Measurements from ENCODE around the gene RNPS1.
"Not testable (repeated sequence)": the region's sequence is repeated elsewhere in the genome, so short reads cannot be mapped to it uniquely, and the experiment has no call there.

The RNPS1 gene

GRCh38 chr16:2270070-2270462 lies 2.1 kb upstream of the RNPS1 start:
- no peak overlapping the region for H4K8ac ChIP-seq (ENCODE audit: low read depth, low read length)
- H2BK12ac ChIP-seq (ENCODE audit: low read length) = no peak overlapping the region
- DNase-seq (ENCODE audit: low spot score) = no peak
- no peaks in the 10 kb centered on the region for H3K27me3 ChIP-seq (ENCODE audit: control insufficient read depth in 3 of 3, insufficient read depth in 3 of 3, low read depth in 1 of 3, low read length in 3 of 3)
- no peak overlapping the region for H2AFZ ChIP-seq (ENCODE audit: low read length)
- H2BK15ac ChIP-seq (ENCODE audit: low read length) = no peak overlapping the region
- no peak overlapping the region for H2BK120ac ChIP-seq (ENCODE audit: low read depth, low read length)
- peak overlapping the region in 1 of 2 donors; percentile 77 for H3K4me3 ChIP-seq (ENCODE audit: low read length in 2 of 2)
- H4K91ac ChIP-seq (ENCODE audit: low read depth, low read length, poor library complexity) = no peak overlapping the region
- H3K27ac ChIP-seq (replicated peaks; ENCODE audit: low read length) = no peak overlapping the region
- no peak overlapping the region for H3K4me2 ChIP-seq (ENCODE audit: insufficient read depth, low read length, poor library complexity, severe bottlenecking)
- H3K9ac ChIP-seq (ENCODE audit: low read depth, low read length, poor library complexity) = no peak overlapping the region
- H3K79me1 ChIP-seq (ENCODE audit: low read depth, low read length) = peaks cover 16% of the 10 kb centered on the region
- H3K36me3 ChIP-seq (replicated peaks in 1 of 2; ENCODE audit: control insufficient read depth in 2 of 2, insufficient read depth in 2 of 2, low read length in 2 of 2) = peaks cover 2 to 21% of the 10 kb centered on the region in 2 donors
- no CpG with 5 or more reads among the region's 9 CpGs for WGBS, 2 donors (ENCODE audit: extremely low coverage in 2 of 2, insufficient read length in 2 of 2, insufficient replicate concordance in 1 of 2)
- H2AK5ac ChIP-seq (ENCODE audit: low read depth, low read length) = no peak overlapping the region
- H3K14ac ChIP-seq (ENCODE audit: low read length) = no peak overlapping the region
- no peak overlapping the region for H2BK5ac ChIP-seq (ENCODE audit: low read length)
- no peaks in the 10 kb centered on the region for H3K9me3 ChIP-seq (replicated peaks in 1 of 2; ENCODE audit: control insufficient read depth in 2 of 2, insufficient read depth in 1 of 2, low read depth in 1 of 2, low read length in 2 of 2)
- H3K4me1 ChIP-seq (ENCODE audit: control insufficient read depth in 2 of 2, insufficient read depth in 1 of 2, low read depth in 1 of 2, low read length in 2 of 2) = peaks cover 11% of the 10 kb centered on the region in 2 donors
- peak overlapping the region; percentile 4 for H3K23ac ChIP-seq (ENCODE audit: low read depth, low read length, poor library complexity)
- H3K4ac ChIP-seq (ENCODE audit: low read length) = no peak overlapping the region
- H3K18ac ChIP-seq (ENCODE audit: low read length) = no peak overlapping the region

GRCh38 chr16:2267505-2267912 lies 417 bp downstream of the RNPS1 start:
- peak overlapping the region; percentile 61 for H3K4me2 ChIP-seq (ENCODE audit: insufficient read depth, low read length, poor library complexity, severe bottlenecking)
- not testable (repeated sequence) for H4K91ac ChIP-seq (ENCODE audit: low read depth, low read length, poor library complexity); H2BK120ac ChIP-seq (ENCODE audit: low read depth, low read length); H3K4ac ChIP-seq (ENCODE audit: low read length); H2BK12ac ChIP-seq (ENCODE audit: low read length); DNase-seq (ENCODE audit: low spot score); H3K14ac ChIP-seq (ENCODE audit: low read length); H2AK5ac ChIP-seq (ENCODE audit: low read depth, low read length); H3K9me3 ChIP-seq (replicated peaks in 1 of 2; ENCODE audit: control insufficient read depth in 2 of 2, insufficient read depth in 1 of 2, low read depth in 1 of 2, low read length in 2 of 2); H3K27me3 ChIP-seq (ENCODE audit: control insufficient read depth in 3 of 3, insufficient read depth in 3 of 3, low read depth in 1 of 3, low read length in 3 of 3); H2BK15ac ChIP-seq (ENCODE audit: low read length)
- H3K79me1 ChIP-seq (ENCODE audit: low read depth, low read length) = peaks cover 20% of the 10 kb centered on the region
- H3K4me1 ChIP-seq (ENCODE audit: control insufficient read depth in 2 of 2, insufficient read depth in 1 of 2, low read depth in 1 of 2, low read length in 2 of 2) = peaks cover 11% of the 10 kb centered on the region in 2 donors
- no CpG with 5 or more reads among the region's 54 CpGs for WGBS, 2 donors (ENCODE audit: extremely low coverage in 2 of 2, insufficient read length in 2 of 2, insufficient replicate concordance in 1 of 2)
- peak overlapping the region; percentile 77 to 99 for H3K4me3 ChIP-seq (ENCODE audit: low read length in 2 of 2)
- H3K23ac ChIP-seq (ENCODE audit: low read depth, low read length, poor library complexity) = peak overlapping the region; percentile 95
- H3K36me3 ChIP-seq (replicated peaks in 1 of 2; ENCODE audit: control insufficient read depth in 2 of 2, insufficient read depth in 2 of 2, low read length in 2 of 2) = peaks cover 16 to 43% of the 10 kb centered on the region in 2 donors
- peak overlapping the region; percentile 100 for H3K18ac ChIP-seq (ENCODE audit: low read length)
- H2BK5ac ChIP-seq (ENCODE audit: low read length) = peak overlapping the region; percentile 99
- peak overlapping the region; percentile 99 for H4K8ac ChIP-seq (ENCODE audit: low read depth, low read length)
- peak overlapping the region; percentile 99 for H3K27ac ChIP-seq (replicated peaks; ENCODE audit: low read length)
- peak overlapping the region; percentile 96 for H3K9ac ChIP-seq (ENCODE audit: low read depth, low read length, poor library complexity)
- peak overlapping the region; percentile 94 for H2AFZ ChIP-seq (ENCODE audit: low read length)

GRCh38 chr16:2266887-2267286 lies 1.0 kb downstream of the RNPS1 start:
- not testable (repeated sequence) for H3K23ac ChIP-seq (ENCODE audit: low read depth, low read length, poor library complexity); H2AFZ ChIP-seq (ENCODE audit: low read length); H4K91ac ChIP-seq (ENCODE audit: low read depth, low read length, poor library complexity); H3K4ac ChIP-seq (ENCODE audit: low read length); H2AK5ac ChIP-seq (ENCODE audit: low read depth, low read length); H3K9me3 ChIP-seq (replicated peaks in 1 of 2; ENCODE audit: control insufficient read depth in 2 of 2, insufficient read depth in 1 of 2, low read depth in 1 of 2, low read length in 2 of 2); H3K14ac ChIP-seq (ENCODE audit: low read length); H2BK5ac ChIP-seq (ENCODE audit: low read length); H3K27me3 ChIP-seq (ENCODE audit: control insufficient read depth in 3 of 3, insufficient read depth in 3 of 3, low read depth in 1 of 3, low read length in 3 of 3); H2BK120ac ChIP-seq (ENCODE audit: low read depth, low read length); H3K18ac ChIP-seq (ENCODE audit: low read length); H2BK12ac ChIP-seq (ENCODE audit: low read length); H3K27ac ChIP-seq (replicated peaks; ENCODE audit: low read length); DNase-seq (ENCODE audit: low spot score); H2BK15ac ChIP-seq (ENCODE audit: low read length); H4K8ac ChIP-seq (ENCODE audit: low read depth, low read length)
- H3K9ac ChIP-seq (ENCODE audit: low read depth, low read length, poor library complexity) = peak overlapping the region; percentile 37
- H3K4me2 ChIP-seq (ENCODE audit: insufficient read depth, low read length, poor library complexity, severe bottlenecking) = peak overlapping the region; percentile 61
- H3K4me1 ChIP-seq (ENCODE audit: control insufficient read depth in 2 of 2, insufficient read depth in 1 of 2, low read depth in 1 of 2, low read length in 2 of 2) = peaks cover 11% of the 10 kb centered on the region in 2 donors
- peak overlapping the region; percentile 77 to 99 for H3K4me3 ChIP-seq (ENCODE audit: low read length in 2 of 2)
- peaks cover 22 to 49% of the 10 kb centered on the region in 2 donors for H3K36me3 ChIP-seq (replicated peaks in 1 of 2; ENCODE audit: control insufficient read depth in 2 of 2, insufficient read depth in 2 of 2, low read length in 2 of 2)
- peaks cover 20% of the 10 kb centered on the region for H3K79me1 ChIP-seq (ENCODE audit: low read depth, low read length)
- WGBS, 2 donors (ENCODE audit: extremely low coverage in 2 of 2, insufficient read length in 2 of 2, insufficient replicate concordance in 1 of 2) = no CpG with 5 or more reads among the region's 12 CpGs

GRCh38 chr16:2263026-2263425 lies 4.9 kb downstream of the RNPS1 start:
- peaks cover 37 to 87% of the 10 kb centered on the region in 2 donors for H3K36me3 ChIP-seq (replicated peaks in 1 of 2; ENCODE audit: control insufficient read depth in 2 of 2, insufficient read depth in 2 of 2, low read length in 2 of 2)
- WGBS, 2 donors (ENCODE audit: extremely low coverage in 2 of 2, insufficient read length in 2 of 2, insufficient replicate concordance in 1 of 2) = no CpG with 5 or more reads among the region's 14 CpGs
- DNase-seq (ENCODE audit: low spot score) = not testable (repeated sequence)

More at GRCh38 chr16:2263026-2263425, 4.9 kb downstream of the RNPS1 start:
- not testable (repeated sequence) for H3K18ac ChIP-seq (ENCODE audit: low read length); H3K9ac ChIP-seq (ENCODE audit: low read depth, low read length, poor library complexity); H3K79me1 ChIP-seq (ENCODE audit: low read depth, low read length); H3K23ac ChIP-seq (ENCODE audit: low read depth, low read length, poor library complexity); H2AFZ ChIP-seq (ENCODE audit: low read length); H2BK120ac ChIP-seq (ENCODE audit: low read depth, low read length); H3K9me3 ChIP-seq (replicated peaks in 1 of 2; ENCODE audit: control insufficient read depth in 2 of 2, insufficient read depth in 1 of 2, low read depth in 1 of 2, low read length in 2 of 2); H2BK5ac ChIP-seq (ENCODE audit: low read length); H4K8ac ChIP-seq (ENCODE audit: low read depth, low read length); H2BK15ac ChIP-seq (ENCODE audit: low read length); H2BK12ac ChIP-seq (ENCODE audit: low read length); H3K14ac ChIP-seq (ENCODE audit: low read length); H3K27me3 ChIP-seq (ENCODE audit: control insufficient read depth in 3 of 3, insufficient read depth in 3 of 3, low read depth in 1 of 3, low read length in 3 of 3); H3K4me1 ChIP-seq (ENCODE audit: control insufficient read depth in 2 of 2, insufficient read depth in 1 of 2, low read depth in 1 of 2, low read length in 2 of 2); H3K4me3 ChIP-seq (ENCODE audit: low read length in 2 of 2); H4K91ac ChIP-seq (ENCODE audit: low read depth, low read length, poor library complexity); H3K27ac ChIP-seq (replicated peaks; ENCODE audit: low read length); H3K4ac ChIP-seq (ENCODE audit: low read length); H3K4me2 ChIP-seq (ENCODE audit: insufficient read depth, low read length, poor library complexity, severe bottlenecking); H2AK5ac ChIP-seq (ENCODE audit: low read depth, low read length)
